ENCODE measurements around the gene AP1M2.

AP1M2 gene

GRCh38 chr19:10554760-10555609 is 32.1 kb downstream of the AP1M2 start:
- H3K4me2 ChIP-seq (ENCODE audit: low read length): no peak overlapping the region
- no peaks in the 10 kb centered on the region for H3K9me3 ChIP-seq (ENCODE audit: control insufficient read depth, low read length)
- no peak overlapping the region for H3K27ac ChIP-seq
- no peak overlapping the region for H3K9ac ChIP-seq
- H3K4me1 ChIP-seq: no peaks in the 10 kb centered on the region
- H3K4me3 ChIP-seq (ENCODE audit: low read depth, low read length): no peak overlapping the region
- H2AFZ ChIP-seq: no peak overlapping the region
- no peaks in the 10 kb centered on the region for H3K36me3 ChIP-seq (ENCODE audit: control insufficient read depth, insufficient read depth, low read length)
- H3K27me3 ChIP-seq (ENCODE audit: control insufficient read depth, insufficient read depth, low read length): no peaks in the 10 kb centered on the region
- H3K79me2 ChIP-seq: no peaks in the 10 kb centered on the region
- no peak for TF ChIP-seq CTCF (IDR thresholded peaks at IDR 0.05)

- no peak overlapping the region for H3K4me3 ChIP-seq (ENCODE audit: low read depth, low read length)
- H3K4me2 ChIP-seq (ENCODE audit: low read length): no peak overlapping the region
- H3K4me1 ChIP-seq: no peaks in the 10 kb centered on the region
- H3K79me2 ChIP-seq: no peaks in the 10 kb centered on the region
- H3K9me3 ChIP-seq (ENCODE audit: control insufficient read depth, low read length): no peaks in the 10 kb centered on the region
- TF ChIP-seq CTCF (IDR thresholded peaks at IDR 0.05): no peak
- no peaks in the 10 kb centered on the region for H3K27me3 ChIP-seq (ENCODE audit: control insufficient read depth, insufficient read depth, low read length)
- H2AFZ ChIP-seq: no peak overlapping the region
- H3K9ac ChIP-seq: no peak overlapping the region
- no peak overlapping the region for H3K27ac ChIP-seq
- no peaks in the 10 kb centered on the region for H3K36me3 ChIP-seq (ENCODE audit: control insufficient read depth, insufficient read depth, low read length)
Measured at GRCh38 chr19:10553943-10554381, 33.1 kb downstream of the AP1M2 start.

- H3K4me3 ChIP-seq (ENCODE audit: low read depth, low read length): no peak overlapping the region
- H3K4me1 ChIP-seq: no peaks in the 10 kb centered on the region
- H3K27me3 ChIP-seq (ENCODE audit: control insufficient read depth, insufficient read depth, low read length): no peaks in the 10 kb centered on the region
- H3K27ac ChIP-seq: no peak overlapping the region
- no peak for TF ChIP-seq CTCF (IDR thresholded peaks at IDR 0.05)
- no peak overlapping the region for H3K9ac ChIP-seq
- no peaks in the 10 kb centered on the region for H3K79me2 ChIP-seq
- H3K4me2 ChIP-seq (ENCODE audit: low read length): no peak overlapping the region
- H3K36me3 ChIP-seq (ENCODE audit: control insufficient read depth, insufficient read depth, low read length): no peaks in the 10 kb centered on the region
- H3K9me3 ChIP-seq (ENCODE audit: control insufficient read depth, low read length): no peaks in the 10 kb centered on the region
- H2AFZ ChIP-seq: no peak overlapping the region
Measured at GRCh38 chr19:10553087-10553667, 33.9 kb downstream of the AP1M2 start.

- H3K9me3 ChIP-seq (ENCODE audit: control insufficient read depth, low read length): no peaks in the 10 kb centered on the region
- no peaks in the 10 kb centered on the region for H3K4me1 ChIP-seq
- H3K27ac ChIP-seq: no peak overlapping the region
- no peaks in the 10 kb centered on the region for H3K36me3 ChIP-seq (ENCODE audit: control insufficient read depth, insufficient read depth, low read length)
- no peak overlapping the region for H2AFZ ChIP-seq
- H3K27me3 ChIP-seq (ENCODE audit: control insufficient read depth, insufficient read depth, low read length): no peaks in the 10 kb centered on the region
- H3K79me2 ChIP-seq: no peaks in the 10 kb centered on the region
- H3K4me3 ChIP-seq (ENCODE audit: low read depth, low read length): no peak overlapping the region
- H3K4me2 ChIP-seq (ENCODE audit: low read length): no peak overlapping the region
- TF ChIP-seq CTCF (IDR thresholded peaks at IDR 0.05): no peak
- no peak overlapping the region for H3K9ac ChIP-seq
Measured at GRCh38 chr19:10552510-10553053, 34.5 kb downstream of the AP1M2 start.
